HG02623 (cell line): ENCODE measurements around the gene EPOP.

Source experiments
- ATAC-seq: cut with Tn5 transposase; IDR thresholded peaks from one replicate; pipeline ENCODE4 v1.9.1; 2021; ENCODE audit warnings: moderate library complexity; ENCODE audit not compliant: unreplicated experiment

EPOP gene

GRCh38 chr17:38674749-38675615 lies at the start of gene EPOP:
TSS of gene EPOP (minus strand) at chr17:38674957. CDS start at chr17:38674495, 462 bp downstream.
- peak; percentile 78 for ATAC-seq

GRCh38 chr17:38721802-38722201 lies 47.0 kb upstream of the EPOP start:
- no peak for ATAC-seq

GRCh38 chr17:38720941-38721340 lies 46.2 kb upstream of the EPOP start:
- no peak for ATAC-seq

- ATAC-seq: no peak
These were observed 45.3 kb upstream of the EPOP start for GRCh38 chr17:38719943-38720641.

- no peak for ATAC-seq
These were observed 44.7 kb upstream of the EPOP start for GRCh38 chr17:38719289-38719942.

GRCh38 chr17:38717139-38717745 lies 42.5 kb upstream of the EPOP start:
- no peak for ATAC-seq

- ATAC-seq: no peak
These were observed 41.7 kb upstream of the EPOP start for GRCh38 chr17:38716368-38717005.

- no peak for ATAC-seq
These were observed 40.6 kb upstream of the EPOP start for GRCh38 chr17:38715216-38715943.

- no peak for ATAC-seq
These were observed 38.8 kb upstream of the EPOP start for GRCh38 chr17:38713456-38714075.

- no peak for ATAC-seq
These were observed 37.8 kb upstream of the EPOP start for GRCh38 chr17:38712593-38712992.

- no peak for ATAC-seq
These were observed 37.2 kb upstream of the EPOP start for GRCh38 chr17:38711792-38712571.

GRCh38 chr17:38710985-38711384 lies 36.2 kb upstream of the EPOP start:
- no peak for ATAC-seq

- no peak for ATAC-seq
These were observed 35.8 kb upstream of the EPOP start for GRCh38 chr17:38710604-38710962.

- no peak for ATAC-seq
These were observed 35.3 kb upstream of the EPOP start for GRCh38 chr17:38709864-38710603.

- ATAC-seq: no peak
These were observed 34.5 kb upstream of the EPOP start for GRCh38 chr17:38709104-38709820.

- ATAC-seq: no peak
These were observed 33.1 kb upstream of the EPOP start for GRCh38 chr17:38707678-38708351.
